ENCODE results near the gene SLC37A3.
A peak's percentile ranks its signal among the peaks of the same experiment; 100 is the strongest.

Gene SLC37A3

GRCh38 chr7:140310337-140311002 lies 87.9 kb downstream of the SLC37A3 start:
- no peak for DNase-seq

DNA sequence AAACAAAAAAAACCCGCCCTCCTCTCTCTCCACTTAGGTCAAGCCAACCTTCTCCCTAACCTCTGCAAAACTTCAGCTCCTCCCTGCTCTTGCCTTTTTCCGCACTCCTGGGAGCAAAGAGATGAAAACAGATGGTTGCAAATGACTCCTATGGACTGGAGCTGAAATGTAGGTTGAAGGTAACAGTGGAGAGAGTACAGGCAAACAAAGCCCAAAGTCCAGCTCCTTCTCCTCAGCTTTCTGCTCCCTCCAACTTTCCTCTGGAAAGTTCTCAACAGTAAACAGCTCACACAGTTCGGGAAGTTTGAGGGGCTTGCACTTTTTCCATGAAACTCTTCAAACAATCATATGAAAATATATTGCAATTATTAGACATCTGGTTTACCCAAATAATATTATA lies 90.3 kb downstream of the SLC37A3 start:
- DNase-seq, result no peak

- DNase-seq, result peak; percentile 4
Observed at GRCh38 chr7:140304191-140304799, 94.0 kb downstream of the SLC37A3 start.

DNA sequence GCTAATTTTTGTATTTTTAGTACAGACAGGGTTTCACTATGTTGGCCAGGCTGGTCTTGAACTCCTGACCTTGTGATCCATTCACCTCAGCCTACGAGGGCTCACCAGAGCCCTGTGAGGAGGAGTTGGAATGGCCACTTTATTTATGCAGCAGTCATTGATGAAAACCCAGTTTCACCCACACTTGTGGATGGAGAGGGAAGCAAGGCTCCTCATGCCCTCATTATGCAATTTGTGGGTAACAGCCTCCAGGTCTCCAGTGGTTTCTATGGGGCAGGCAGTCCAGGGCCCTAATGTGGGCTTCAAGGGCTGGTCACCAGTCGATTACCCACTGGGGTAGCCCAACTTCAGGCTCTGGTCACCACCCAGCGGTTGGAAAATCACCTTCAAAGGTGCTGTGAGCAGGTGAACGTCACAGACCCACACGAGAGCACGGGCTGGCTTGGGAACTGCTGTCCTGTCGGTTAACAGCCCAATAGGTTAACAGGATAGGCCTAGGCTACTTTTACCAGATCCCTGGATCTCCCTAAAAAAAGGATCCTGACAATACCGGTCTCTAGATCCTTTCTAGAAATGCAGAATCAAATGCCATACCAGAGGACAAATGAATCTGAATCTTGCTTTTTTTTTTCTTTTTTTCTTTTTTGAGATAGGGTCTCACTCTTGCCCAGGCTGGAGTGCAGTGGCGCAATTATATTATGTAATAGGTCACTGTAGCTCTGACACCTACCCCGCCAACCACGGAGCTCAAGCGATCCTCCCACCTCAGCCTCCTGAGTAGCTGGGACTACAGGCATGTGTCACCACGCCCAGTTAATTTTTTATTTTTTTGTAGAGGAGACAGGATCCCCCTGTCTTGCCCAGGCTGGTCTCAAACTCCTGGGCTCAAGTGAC lies 97.8 kb downstream of the SLC37A3 start:
- no peak for DNase-seq

DNA sequence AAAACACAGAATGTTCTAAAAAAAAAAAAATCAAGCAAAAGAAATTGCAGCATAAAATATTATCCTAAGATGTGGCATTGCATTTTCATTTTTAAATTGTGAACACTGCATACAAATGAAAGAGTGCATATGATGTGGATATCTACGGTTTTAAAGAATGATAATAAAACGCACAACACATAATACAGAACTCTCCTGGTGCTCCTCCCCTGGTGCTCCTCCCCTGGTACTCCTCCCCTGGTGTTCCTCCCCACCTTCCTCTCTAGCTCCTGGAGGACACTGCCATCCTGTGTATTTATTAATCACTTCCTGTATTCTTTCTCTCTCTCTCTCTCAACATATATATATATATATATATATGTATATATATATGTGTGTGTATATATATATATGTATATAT lies 100.1 kb downstream of the SLC37A3 start:
- DNase-seq, result no peak

GRCh38 chr7:140297192-140297591 lies 101.1 kb downstream of the SLC37A3 start:
- no peak for DNase-seq

GRCh38 chr7:140295224-140295738 lies 103.0 kb downstream of the SLC37A3 start:
- DNase-seq, result no peak

- DNase-seq, result no peak
Observed at GRCh38 chr7:140294454-140294853, 103.9 kb downstream of the SLC37A3 start.

GRCh38 chr7:140292438-140292837 lies 105.9 kb downstream of the SLC37A3 start:
- DNase-seq, result no peak

DNA sequence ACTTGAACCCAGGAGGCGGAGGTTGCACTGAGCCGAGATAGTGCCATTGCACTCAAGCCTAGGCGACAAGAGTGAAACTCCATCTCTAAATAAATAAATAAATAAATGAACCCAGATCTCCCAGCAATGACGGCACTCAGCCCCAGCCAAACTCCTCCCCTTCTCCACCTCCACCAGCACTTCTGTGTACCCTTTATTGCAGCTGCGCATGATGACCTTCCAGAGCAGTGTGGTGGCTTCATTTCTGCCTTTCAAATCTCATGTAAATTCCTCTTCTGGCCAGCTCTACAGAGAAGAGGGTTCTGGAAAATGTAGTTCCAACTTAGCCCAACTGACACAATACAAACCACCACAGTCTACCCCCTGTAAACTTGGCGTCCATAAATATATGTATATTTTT lies 108.5 kb downstream of the SLC37A3 start:
- DNase-seq, result no peak

DNA sequence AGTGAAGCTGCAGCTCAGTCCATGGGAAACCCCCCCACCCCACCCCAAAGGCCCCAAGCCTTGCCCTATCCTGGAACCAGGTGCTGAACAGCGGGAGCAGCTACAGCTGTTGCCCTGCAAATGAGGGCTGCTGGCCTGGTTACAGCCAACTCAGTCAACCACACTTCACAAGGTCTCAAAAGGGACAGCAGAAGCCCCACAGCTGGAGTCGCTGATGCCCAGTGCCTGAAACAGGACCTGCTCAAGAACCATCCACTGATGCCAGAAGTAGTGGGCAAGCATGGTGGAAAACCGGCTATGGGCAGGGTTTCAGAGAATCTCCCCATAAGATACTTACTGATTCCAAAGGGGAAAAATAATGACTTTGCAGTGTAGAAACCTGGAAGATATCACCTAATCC lies 110.3 kb downstream of the SLC37A3 start:
- DNase-seq, result no peak

DNA sequence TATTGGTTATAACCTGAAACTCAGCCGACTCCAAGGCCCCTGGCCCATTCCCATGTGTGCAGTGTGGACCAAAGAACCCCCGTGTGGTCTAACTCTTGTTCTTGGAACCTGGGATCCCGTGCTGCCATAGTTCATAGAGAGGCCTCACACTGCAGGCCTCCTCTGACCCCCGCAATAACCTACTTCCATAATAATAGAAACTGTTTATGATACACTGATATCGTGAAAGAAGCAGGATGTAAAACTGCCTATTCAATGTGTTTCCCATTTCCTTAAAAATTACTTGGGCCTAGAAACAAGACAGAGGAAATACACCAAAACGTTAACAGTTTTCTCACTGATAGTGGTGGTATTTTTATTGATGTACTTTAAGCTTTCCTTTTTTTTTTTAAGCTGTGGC lies 112.4 kb downstream of the SLC37A3 start:
- no peak for DNase-seq

- DNase-seq, result no peak
Observed at GRCh38 chr7:140284062-140284461, 114.3 kb downstream of the SLC37A3 start.

Data from stimulated activated naive CD4-positive, alpha-beta T cell treated with Interleukin-2 at 50 U/mL for 16 hours (primary cell).